ENCODE results near the gene ZNF536. TPM values are rescaled to one million over a fixed set of nuclear protein-coding genes. Genes with fewer than 3 reads are reported as not detected.

ZNF536 gene
- total RNA-seq, 5 donors from 2014 or later (not counting 1 experiment from before 2014, with no cell fraction given) = 0.03 to 0.40 (median 0.07) TPM; not detected in 1

GRCh38 chr19:30449673-30450072, 77.5 kb downstream of the ZNF536 start:
- peaks cover 0 to 5% (median 2%) of the 10 kb centered on the region in 3 donors for H3K4me1 Mint-ChIP-seq
- ChIA-PET POLR2A (no interaction called here), CTCF (no interaction called here)
- peaks cover 0 to 10% of the 10 kb centered on the region in 2 experiments for H3K27me3 ChIP-seq (replicated peaks in 1 of 2; ENCODE audit: control insufficient read depth in 2 of 2, extremely low read depth in 1 of 2, insufficient read depth in 2 of 2, low read length in 1 of 2)
- no peak overlapping the region for H3K27ac Mint-ChIP-seq
- ATAC-seq (replicated peaks in 1 of 4) (no peak), DNase-seq (no peak)
- H3K36me3 ChIP-seq (ENCODE audit: control insufficient read depth in 2 of 2, extremely low read depth in 1 of 2, insufficient read depth in 1 of 2, low read length in 1 of 2) = no peaks in the 10 kb centered on the region
- no peaks in the 10 kb centered on the region for H3K9me3 ChIP-seq
- WGBS (ENCODE audit: insufficient coverage) = no CpG with 5 or more reads among the region's 8 CpGs
- H3K27ac ChIP-seq (ENCODE audit: low read length) = no peak overlapping the region
- H3K4me3 Mint-ChIP-seq = no peak overlapping the region
- peaks cover 3% of the 10 kb centered on the region in 2 donors for H3K27me3 Mint-ChIP-seq
- no peak overlapping the region for H3K4me3 ChIP-seq (ENCODE audit: control insufficient read depth in 1 of 2, extremely low read depth in 1 of 2, low read length in 1 of 2)
- no peaks in the 10 kb centered on the region for H3K4me1 ChIP-seq (ENCODE audit: control insufficient read depth in 1 of 2, extremely low read depth in 1 of 2, insufficient read depth in 2 of 2, low read length in 2 of 2)
- H3K36me3 Mint-ChIP-seq = no peaks in the 10 kb centered on the region
- H3K9me3 Mint-ChIP-seq = no peaks in the 10 kb centered on the region

GRCh38 chr19:30450100-30450499, 77.9 kb downstream of the ZNF536 start:
- CTCF ChIA-PET = no interaction called here
- POLR2A ChIA-PET = no interaction called here
- Histone ChIP-seq H3K27ac (ENCODE audit: low read length) (no peak overlapping the region), H3K4me3 (ENCODE audit: control insufficient read depth in 1 of 2, extremely low read depth in 1 of 2, low read length in 1 of 2) (no peak overlapping the region), H3K36me3 (ENCODE audit: control insufficient read depth in 2 of 2, extremely low read depth in 1 of 2, insufficient read depth in 1 of 2, low read length in 1 of 2) (no peaks in the 10 kb centered on the region), H3K9me3 (no peaks in the 10 kb centered on the region), H3K27me3 (replicated peaks in 1 of 2; ENCODE audit: control insufficient read depth in 2 of 2, extremely low read depth in 1 of 2, insufficient read depth in 2 of 2, low read length in 1 of 2) (peaks cover 0 to 10% of the 10 kb centered on the region in 2 experiments), H3K4me1 (ENCODE audit: control insufficient read depth in 1 of 2, extremely low read depth in 1 of 2, insufficient read depth in 2 of 2, low read length in 2 of 2) (no peaks in the 10 kb centered on the region)
- Mint-ChIP-seq H3K27me3 (peaks cover 3% of the 10 kb centered on the region in 2 donors), H3K36me3 (no peaks in the 10 kb centered on the region), H3K4me1 (peaks cover 0 to 5% (median 2%) of the 10 kb centered on the region in 3 donors), H3K9me3 (no peaks in the 10 kb centered on the region), H3K4me3 (no peak overlapping the region), H3K27ac (no peak overlapping the region)
- WGBS (ENCODE audit: insufficient coverage) = 0% methylated on average over 2 of the region's 7 CpGs
- ATAC-seq (replicated peaks in 1 of 4) (no peak), DNase-seq (no peak)

DNA sequence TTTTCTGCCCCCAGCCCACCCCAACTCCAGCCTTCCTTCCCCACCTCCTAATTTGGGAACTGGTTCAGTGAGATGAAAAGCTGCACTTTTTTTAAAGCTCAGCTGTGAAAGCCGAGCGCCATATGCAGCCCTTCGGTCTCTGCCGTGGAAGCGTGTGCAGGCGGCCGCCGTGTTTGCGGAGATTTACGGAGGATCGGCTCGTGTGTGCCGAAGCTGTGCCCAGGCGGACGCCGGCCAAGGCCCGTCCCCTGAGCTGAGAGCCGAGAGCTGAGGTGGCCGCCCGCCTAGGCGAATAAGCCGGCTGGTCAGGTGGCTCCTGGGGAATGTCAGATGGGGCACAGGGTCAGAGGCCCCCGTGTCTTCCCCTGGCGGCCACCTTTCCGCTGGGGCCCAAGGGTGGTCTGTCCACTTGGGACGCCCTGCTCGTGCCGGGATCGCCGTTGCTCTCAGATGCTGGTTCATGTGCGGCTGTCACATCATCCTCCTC, 78.7 kb downstream of the ZNF536 start:
- Histone ChIP-seq H3K27ac (ENCODE audit: low read length) (no peak overlapping the region), H3K4me1 (ENCODE audit: control insufficient read depth in 1 of 2, extremely low read depth in 1 of 2, insufficient read depth in 2 of 2, low read length in 2 of 2) (no peaks in the 10 kb centered on the region), H3K4me3 (ENCODE audit: control insufficient read depth in 1 of 2, extremely low read depth in 1 of 2, low read length in 1 of 2) (no peak overlapping the region), H3K9me3 (no peaks in the 10 kb centered on the region), H3K27me3 (replicated peaks in 1 of 2; ENCODE audit: control insufficient read depth in 2 of 2, extremely low read depth in 1 of 2, insufficient read depth in 2 of 2, low read length in 1 of 2) (peaks cover 0 to 10% of the 10 kb centered on the region in 2 experiments), H3K36me3 (ENCODE audit: control insufficient read depth in 2 of 2, extremely low read depth in 1 of 2, insufficient read depth in 1 of 2, low read length in 1 of 2) (no peaks in the 10 kb centered on the region)
- no peaks in the 10 kb centered on the region for H3K9me3 Mint-ChIP-seq
- ATAC-seq (replicated peaks in 1 of 4) = no peak
- H3K27ac Mint-ChIP-seq = no peak overlapping the region
- CTCF ChIA-PET = no interaction called here
- no peaks in the 10 kb centered on the region for H3K36me3 Mint-ChIP-seq
- H3K4me1 Mint-ChIP-seq = peaks cover 0 to 5% (median 2%) of the 10 kb centered on the region in 3 donors
- POLR2A ChIA-PET = no interaction called here
- no peak for DNase-seq
- H3K27me3 Mint-ChIP-seq = peaks cover 3% of the 10 kb centered on the region in 2 donors
- H3K4me3 Mint-ChIP-seq = no peak overlapping the region
- WGBS (ENCODE audit: insufficient coverage) = 84% methylated on average over 31 of the region's 31 CpGs

GRCh38 chr19:30452931-30453330, 80.7 kb downstream of the ZNF536 start:
- no peaks in the 10 kb centered on the region for H3K4me1 ChIP-seq (ENCODE audit: control insufficient read depth in 1 of 2, extremely low read depth in 1 of 2, insufficient read depth in 2 of 2, low read length in 2 of 2)
- H3K36me3 Mint-ChIP-seq = no peaks in the 10 kb centered on the region
- peaks cover 0 to 15% of the 10 kb centered on the region in 2 experiments for H3K27me3 ChIP-seq (replicated peaks in 1 of 2; ENCODE audit: control insufficient read depth in 2 of 2, extremely low read depth in 1 of 2, insufficient read depth in 2 of 2, low read length in 1 of 2)
- no peak overlapping the region for H3K27ac Mint-ChIP-seq
- POLR2A ChIA-PET = no interaction called here
- no peak overlapping the region for H3K4me3 ChIP-seq (ENCODE audit: control insufficient read depth in 1 of 2, extremely low read depth in 1 of 2, low read length in 1 of 2)
- no peak for ATAC-seq (replicated peaks in 1 of 4)
- no peaks in the 10 kb centered on the region for H3K9me3 ChIP-seq
- no peaks in the 10 kb centered on the region for H3K9me3 Mint-ChIP-seq
- 61% methylated on average over 4 of the region's 7 CpGs for WGBS (ENCODE audit: insufficient coverage)
- CTCF ChIA-PET = no interaction called here
- DNase-seq = no peak
- no peak overlapping the region for H3K27ac ChIP-seq (ENCODE audit: low read length)
- no peak overlapping the region for H3K4me3 Mint-ChIP-seq
- H3K27me3 Mint-ChIP-seq = peaks cover 3% of the 10 kb centered on the region in 2 donors
- peaks cover 0 to 5% (median 2%) of the 10 kb centered on the region in 3 donors for H3K4me1 Mint-ChIP-seq
- H3K36me3 ChIP-seq (ENCODE audit: control insufficient read depth in 2 of 2, extremely low read depth in 1 of 2, insufficient read depth in 1 of 2, low read length in 1 of 2) = no peaks in the 10 kb centered on the region

DNA sequence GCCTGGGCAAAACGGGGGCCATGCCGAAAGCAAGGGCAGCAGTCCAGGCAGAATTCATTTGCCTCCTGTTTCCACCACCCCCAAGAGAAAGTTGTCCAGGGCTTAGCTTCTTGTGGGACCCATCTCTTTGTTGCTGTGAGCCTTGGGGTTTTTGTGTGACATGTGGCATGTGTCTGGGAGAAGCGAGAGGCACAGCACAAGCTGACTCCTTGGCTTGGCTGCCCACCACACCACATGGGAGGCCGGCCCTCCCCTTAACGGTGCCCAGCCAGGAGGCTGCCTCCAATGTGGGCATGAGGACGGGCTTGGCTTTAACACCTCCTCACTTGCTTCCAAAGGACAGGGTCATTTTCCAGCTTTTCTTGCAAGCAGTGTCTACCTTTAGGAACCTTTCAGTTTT, 81.6 kb downstream of the ZNF536 start:
- no peaks in the 10 kb centered on the region for H3K36me3 ChIP-seq (ENCODE audit: control insufficient read depth in 2 of 2, extremely low read depth in 1 of 2, insufficient read depth in 1 of 2, low read length in 1 of 2)
- H3K27me3 ChIP-seq (replicated peaks in 1 of 2; ENCODE audit: control insufficient read depth in 2 of 2, extremely low read depth in 1 of 2, insufficient read depth in 2 of 2, low read length in 1 of 2) = peaks cover 0 to 16% of the 10 kb centered on the region in 2 experiments
- no peaks in the 10 kb centered on the region for H3K9me3 ChIP-seq
- H3K27ac ChIP-seq (ENCODE audit: low read length) = no peak overlapping the region
- H3K36me3 Mint-ChIP-seq = no peaks in the 10 kb centered on the region
- H3K4me1 ChIP-seq (ENCODE audit: control insufficient read depth in 1 of 2, extremely low read depth in 1 of 2, insufficient read depth in 2 of 2, low read length in 2 of 2) = no peaks in the 10 kb centered on the region
- ATAC-seq (replicated peaks in 1 of 4) (no peak), DNase-seq (no peak)
- POLR2A ChIA-PET = no interaction called here
- no peak overlapping the region for H3K4me3 ChIP-seq (ENCODE audit: control insufficient read depth in 1 of 2, extremely low read depth in 1 of 2, low read length in 1 of 2)
- no peak overlapping the region for H3K27ac Mint-ChIP-seq
- CTCF ChIA-PET = no interaction called here
- H3K27me3 Mint-ChIP-seq = peaks cover 3% of the 10 kb centered on the region in 2 donors
- H3K4me1 Mint-ChIP-seq = peaks cover 0 to 5% (median 2%) of the 10 kb centered on the region in 3 donors
- H3K9me3 Mint-ChIP-seq = no peaks in the 10 kb centered on the region
- WGBS (ENCODE audit: insufficient coverage) = 61% methylated on average over 4 of the region's 6 CpGs
- H3K4me3 Mint-ChIP-seq = no peak overlapping the region

DNA sequence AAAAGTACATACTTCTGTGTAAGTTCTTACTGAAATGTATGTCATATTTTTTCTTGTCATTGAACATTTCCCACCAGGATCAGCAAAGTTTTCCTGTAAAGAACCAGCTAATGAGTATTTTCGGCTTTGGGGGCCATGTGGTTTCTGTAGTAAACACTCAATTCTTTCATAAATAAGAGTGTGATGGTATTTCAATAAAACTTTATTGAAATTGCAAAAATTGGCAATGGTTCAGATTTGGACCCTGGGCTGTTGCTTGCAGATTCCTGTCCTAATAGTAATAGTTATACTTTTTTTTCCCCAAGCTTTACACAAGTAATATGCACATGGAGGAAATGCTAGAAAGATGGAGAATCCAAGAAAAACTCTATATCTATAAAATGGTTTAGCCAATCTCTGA, 83.7 kb downstream of the ZNF536 start:
- no CpG with 5 or more reads among the region's 1 CpG for WGBS (ENCODE audit: insufficient coverage)
- no peaks in the 10 kb centered on the region for H3K4me1 ChIP-seq (ENCODE audit: control insufficient read depth in 1 of 2, extremely low read depth in 1 of 2, insufficient read depth in 2 of 2, low read length in 2 of 2)
- ChIA-PET POLR2A (no interaction called here), CTCF (no interaction called here)
- Mint-ChIP-seq H3K27me3 (peaks cover 0 to 3% of the 10 kb centered on the region in 2 donors), H3K9me3 (peaks cover 0 to 3% (median 0%) of the 10 kb centered on the region in 3 donors), H3K4me1 (no peaks in the 10 kb centered on the region), H3K36me3 (no peaks in the 10 kb centered on the region), H3K27ac (no peak overlapping the region), H3K4me3 (no peak overlapping the region)
- H3K27me3 ChIP-seq (replicated peaks in 1 of 2; ENCODE audit: control insufficient read depth in 2 of 2, extremely low read depth in 1 of 2, insufficient read depth in 2 of 2, low read length in 1 of 2) = peaks cover 0 to 20% of the 10 kb centered on the region in 2 experiments
- H3K9me3 ChIP-seq = no peaks in the 10 kb centered on the region
- ATAC-seq (replicated peaks in 1 of 4) (no peak), DNase-seq (no peak)
- no peak overlapping the region for H3K4me3 ChIP-seq (ENCODE audit: control insufficient read depth in 1 of 2, extremely low read depth in 1 of 2, low read length in 1 of 2)
- H3K27ac ChIP-seq (ENCODE audit: low read length) = no peak overlapping the region
- no peaks in the 10 kb centered on the region for H3K36me3 ChIP-seq (ENCODE audit: control insufficient read depth in 2 of 2, extremely low read depth in 1 of 2, insufficient read depth in 1 of 2, low read length in 1 of 2)

DNA sequence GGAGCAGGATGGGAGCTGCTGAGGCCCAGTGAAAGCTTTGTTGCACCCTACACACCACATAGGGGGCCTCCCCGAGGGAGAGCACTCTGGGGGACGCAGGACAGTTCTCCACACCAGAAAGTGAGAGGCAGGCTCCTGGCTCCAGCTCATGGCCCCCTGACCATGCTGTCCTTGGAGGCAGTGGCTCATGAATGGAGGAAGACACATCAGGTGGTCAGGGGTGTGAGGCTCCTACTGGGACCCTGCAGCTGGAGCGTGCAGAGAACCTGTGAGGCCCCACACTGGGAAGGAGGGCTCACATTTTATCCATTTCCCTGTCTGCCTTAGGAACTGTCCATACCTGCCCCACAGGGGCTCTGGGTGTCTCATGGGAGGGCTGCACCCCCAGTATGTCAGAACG, 85.3 kb downstream of the ZNF536 start:
- Mint-ChIP-seq H3K27me3 (peaks cover 0 to under 1% of the 10 kb centered on the region in 2 donors), H3K27ac (no peak overlapping the region), H3K4me3 (no peak overlapping the region), H3K9me3 (peaks cover 0 to 3% (median 0%) of the 10 kb centered on the region in 3 donors), H3K4me1 (no peaks in the 10 kb centered on the region), H3K36me3 (no peaks in the 10 kb centered on the region)
- H3K27ac ChIP-seq (ENCODE audit: low read length) = no peak overlapping the region
- peaks cover 0 to 20% of the 10 kb centered on the region in 2 experiments for H3K27me3 ChIP-seq (replicated peaks in 1 of 2; ENCODE audit: control insufficient read depth in 2 of 2, extremely low read depth in 1 of 2, insufficient read depth in 2 of 2, low read length in 1 of 2)
- H3K4me3 ChIP-seq (ENCODE audit: control insufficient read depth in 1 of 2, extremely low read depth in 1 of 2, low read length in 1 of 2) = no peak overlapping the region
- DNase-seq (no peak), ATAC-seq (replicated peaks in 1 of 4) (no peak)
- ChIA-PET POLR2A (no interaction called here), CTCF (no interaction called here)
- 73% methylated on average over 3 of the region's 4 CpGs for WGBS (ENCODE audit: insufficient coverage)
- H3K9me3 ChIP-seq = no peaks in the 10 kb centered on the region
- no peaks in the 10 kb centered on the region for H3K36me3 ChIP-seq (ENCODE audit: control insufficient read depth in 2 of 2, extremely low read depth in 1 of 2, insufficient read depth in 1 of 2, low read length in 1 of 2)
- H3K4me1 ChIP-seq (ENCODE audit: control insufficient read depth in 1 of 2, extremely low read depth in 1 of 2, insufficient read depth in 2 of 2, low read length in 2 of 2) = no peaks in the 10 kb centered on the region

All from T-cell (primary cell).